Measurements from ENCODE around the gene ATG12.

GRCh38 chr5:115884704-115885103, 43.3 kb upstream of the ATG12 start:
- TF ChIP-seq POLR2A (IDR thresholded peaks at IDR 0.05) (no peak), CTCF (IDR thresholded peaks at IDR 0.05) (no peak)

All from right lobe of liver (tissue), 4 donors.